ENCODE data around the gene PPEF1. TPM values are rescaled to one million over a fixed set of nuclear protein-coding genes. Genes with fewer than 3 reads are reported as not detected.

The PPEF1 gene
- total and polyA plus RNA-seq, 7 experiments from 2014 or later, result 0.12 to 0.72 (median 0.59) TPM; not detected in 3

DNA sequence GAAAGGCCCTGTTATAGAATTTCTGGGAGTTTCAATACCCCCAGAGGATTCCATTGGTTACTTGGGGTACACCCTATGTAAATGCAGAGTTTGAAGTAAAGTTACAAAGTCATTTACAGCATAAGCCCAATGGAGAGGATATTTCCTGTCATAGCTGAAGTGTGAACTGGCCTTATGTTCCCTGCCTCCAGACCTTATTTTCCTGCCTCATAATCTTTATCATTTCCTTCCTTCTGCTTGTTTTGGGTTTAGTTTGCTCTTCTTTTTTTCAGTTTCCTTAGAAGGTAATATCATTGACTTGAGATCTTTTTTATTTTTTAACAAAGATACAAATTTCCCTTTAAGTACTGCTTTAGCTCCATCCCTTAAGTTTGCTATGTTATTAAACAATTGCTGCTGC is 85.4 kb downstream of the PPEF1 start:
- DNase-seq, result no peak
- Mint-ChIP-seq H3K27me3 (no peaks in the 10 kb centered on the region), H3K4me3 (no peak overlapping the region), H3K4me1 (peaks cover 0 to 4% (median 0%) of the 10 kb centered on the region in 7 donors), H3K9me3 (peaks cover 0 to 6% (median 0%) of the 10 kb centered on the region in 11 donors), H3K36me3 (no peaks in the 10 kb centered on the region), H3K27ac (no peak overlapping the region)
- ChIA-PET POLR2A (no interaction called here), CTCF (no interaction called here)
- ATAC-seq, result no peak
- H3K27ac ChIP-seq (ENCODE audit: low read depth, low read length), result no peak overlapping the region
- H3K27me3 ChIP-seq (ENCODE audit: control insufficient read depth in 2 of 2, insufficient read depth in 2 of 2, low read length in 2 of 2), result no peaks in the 10 kb centered on the region
- intact Hi-C loops (cut with micrococcal nuclease), result no loop called here
- no peaks in the 10 kb centered on the region for H3K4me1 ChIP-seq (ENCODE audit: control insufficient read depth in 2 of 2, insufficient read depth in 2 of 2, low read length in 2 of 2)
- H3K36me3 ChIP-seq (ENCODE audit: control insufficient read depth in 2 of 3, insufficient read depth in 3 of 3, low read length in 3 of 3), result no peaks in the 10 kb centered on the region
- H3K4me3 ChIP-seq (ENCODE audit: low read length), result no peak overlapping the region
- no peaks in the 10 kb centered on the region for H3K9me3 ChIP-seq (ENCODE audit: control insufficient read depth in 2 of 3, low read length in 3 of 3)

DNA sequence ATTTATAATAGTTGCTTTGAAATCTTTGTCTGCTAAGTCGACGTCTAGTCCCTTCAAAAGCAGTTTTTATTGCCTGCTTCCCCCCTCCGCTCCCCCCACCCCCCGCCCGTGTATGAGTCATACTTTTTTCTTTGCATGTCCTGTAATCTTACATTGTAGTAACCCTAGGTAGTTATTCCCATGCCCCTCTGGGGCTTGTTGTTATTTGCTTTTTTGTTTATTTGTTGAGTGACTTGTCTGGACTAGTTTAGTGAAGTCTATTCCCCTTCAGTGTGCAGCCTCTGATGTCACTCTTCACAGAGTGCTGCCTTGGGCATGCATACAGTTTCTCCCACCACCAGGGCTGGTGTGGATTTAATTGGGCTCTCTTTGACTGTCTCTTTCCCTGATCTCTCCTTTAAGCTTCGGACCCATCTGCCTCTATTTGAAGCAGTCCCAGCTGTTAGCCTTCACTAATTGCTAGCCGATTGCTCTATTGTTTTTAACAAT is 86.2 kb downstream of the PPEF1 start:
- ATAC-seq, result no peak
- Mint-ChIP-seq H3K4me3 (no peak overlapping the region), H3K36me3 (no peaks in the 10 kb centered on the region), H3K27me3 (no peaks in the 10 kb centered on the region), H3K27ac (no peak overlapping the region), H3K4me1 (peaks cover 0 to 4% (median 0%) of the 10 kb centered on the region in 7 donors), H3K9me3 (peaks cover 0 to 6% (median 0%) of the 10 kb centered on the region in 11 donors)
- H3K36me3 ChIP-seq (ENCODE audit: control insufficient read depth in 2 of 3, insufficient read depth in 3 of 3, low read length in 3 of 3), result no peaks in the 10 kb centered on the region
- POLR2A ChIA-PET, result no interaction called here
- H3K27ac ChIP-seq (ENCODE audit: low read depth, low read length), result no peak overlapping the region
- intact Hi-C loops (cut with micrococcal nuclease), result no loop called here
- CTCF ChIA-PET, result no interaction called here
- H3K4me1 ChIP-seq (ENCODE audit: control insufficient read depth in 2 of 2, insufficient read depth in 2 of 2, low read length in 2 of 2), result no peaks in the 10 kb centered on the region
- H3K4me3 ChIP-seq (ENCODE audit: low read length), result no peak overlapping the region
- no peaks in the 10 kb centered on the region for H3K9me3 ChIP-seq (ENCODE audit: control insufficient read depth in 2 of 3, low read length in 3 of 3)
- H3K27me3 ChIP-seq (ENCODE audit: control insufficient read depth in 2 of 2, insufficient read depth in 2 of 2, low read length in 2 of 2), result no peaks in the 10 kb centered on the region
- no peak for DNase-seq

DNA sequence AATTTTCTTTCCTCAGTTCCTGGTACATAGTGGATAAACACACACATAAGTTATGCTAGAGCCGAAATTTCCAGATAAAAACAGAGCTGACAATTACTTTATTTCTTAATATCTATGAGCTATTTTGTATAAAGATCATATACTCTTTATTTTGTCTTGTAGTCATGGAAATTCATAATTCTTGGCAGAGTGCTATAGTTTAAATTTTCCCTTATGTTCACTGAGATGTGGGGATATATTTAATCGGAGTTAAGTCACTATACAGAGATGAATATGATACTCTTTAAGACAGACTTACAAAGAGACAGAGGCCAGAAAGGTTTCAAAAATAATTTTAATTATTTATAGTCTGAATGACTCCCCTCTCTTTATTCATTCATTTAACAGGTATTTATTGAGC is 89.7 kb downstream of the PPEF1 start:
- H3K4me1 ChIP-seq (ENCODE audit: control insufficient read depth in 2 of 2, insufficient read depth in 2 of 2, low read length in 2 of 2), result no peaks in the 10 kb centered on the region
- H3K9me3 ChIP-seq (ENCODE audit: control insufficient read depth in 2 of 3, low read length in 3 of 3), result no peaks in the 10 kb centered on the region
- H3K4me3 Mint-ChIP-seq, result no peak overlapping the region
- H3K9me3 Mint-ChIP-seq, result peaks cover 0 to 2% (median 0%) of the 10 kb centered on the region in 11 donors
- H3K27ac Mint-ChIP-seq, result no peak overlapping the region
- POLR2A ChIA-PET, result no interaction called here
- H3K36me3 ChIP-seq (ENCODE audit: control insufficient read depth in 2 of 3, insufficient read depth in 3 of 3, low read length in 3 of 3), result no peaks in the 10 kb centered on the region
- DNase-seq (no peak), ATAC-seq (no peak)
- intact Hi-C loops (cut with micrococcal nuclease), result no loop called here
- no peak overlapping the region for H3K4me3 ChIP-seq (ENCODE audit: low read length)
- CTCF ChIA-PET, result no interaction called here
- peaks cover 0 to 4% (median 0%) of the 10 kb centered on the region in 7 donors for H3K4me1 Mint-ChIP-seq
- H3K27ac ChIP-seq (ENCODE audit: low read depth, low read length), result no peak overlapping the region
- H3K27me3 ChIP-seq (ENCODE audit: control insufficient read depth in 2 of 2, insufficient read depth in 2 of 2, low read length in 2 of 2), result no peaks in the 10 kb centered on the region
- no peaks in the 10 kb centered on the region for H3K27me3 Mint-ChIP-seq
- no peaks in the 10 kb centered on the region for H3K36me3 Mint-ChIP-seq

- H3K36me3 ChIP-seq (ENCODE audit: control insufficient read depth in 2 of 3, insufficient read depth in 3 of 3, low read length in 3 of 3), result no peaks in the 10 kb centered on the region
- ChIA-PET CTCF (no interaction called here), POLR2A (no interaction called here)
- no peak overlapping the region for H3K27ac ChIP-seq (ENCODE audit: low read depth, low read length)
- Mint-ChIP-seq H3K36me3 (no peaks in the 10 kb centered on the region), H3K27ac (no peak overlapping the region), H3K9me3 (peaks cover 0 to 2% (median 0%) of the 10 kb centered on the region in 11 donors), H3K4me3 (no peak overlapping the region), H3K27me3 (no peaks in the 10 kb centered on the region), H3K4me1 (no peaks in the 10 kb centered on the region)
- no peaks in the 10 kb centered on the region for H3K27me3 ChIP-seq (ENCODE audit: control insufficient read depth in 2 of 2, insufficient read depth in 2 of 2, low read length in 2 of 2)
- intact Hi-C loops (cut with micrococcal nuclease), result no loop called here
- ATAC-seq (no peak), DNase-seq (no peak)
- no peaks in the 10 kb centered on the region for H3K9me3 ChIP-seq (ENCODE audit: control insufficient read depth in 2 of 3, low read length in 3 of 3)
- H3K4me3 ChIP-seq (ENCODE audit: low read length), result no peak overlapping the region
- H3K4me1 ChIP-seq (ENCODE audit: control insufficient read depth in 2 of 2, insufficient read depth in 2 of 2, low read length in 2 of 2), result no peaks in the 10 kb centered on the region
Measured at GRCh38 chrX:18799911-18800310, 92.5 kb downstream of the PPEF1 start.

- H3K4me3 Mint-ChIP-seq, result no peak overlapping the region
Measured at GRCh38 chrX:18809641-18810040, 102.2 kb downstream of the PPEF1 start.

GRCh38 chrX:18810416-18810815 is 103.0 kb downstream of the PPEF1 start:
- Histone ChIP-seq H3K36me3 (ENCODE audit: control insufficient read depth in 2 of 3, insufficient read depth in 3 of 3, low read length in 3 of 3) (no peaks in the 10 kb centered on the region), H3K4me3 (ENCODE audit: low read length) (no peak overlapping the region), H3K27ac (ENCODE audit: low read depth, low read length) (no peak overlapping the region), H3K27me3 (ENCODE audit: control insufficient read depth in 2 of 2, insufficient read depth in 2 of 2, low read length in 2 of 2) (no peaks in the 10 kb centered on the region), H3K9me3 (ENCODE audit: control insufficient read depth in 2 of 3, low read length in 3 of 3) (no peaks in the 10 kb centered on the region), H3K4me1 (ENCODE audit: control insufficient read depth in 2 of 2, insufficient read depth in 2 of 2, low read length in 2 of 2) (no peaks in the 10 kb centered on the region)
- ATAC-seq (no peak), DNase-seq (no peak)
- ChIA-PET POLR2A (no interaction called here), CTCF (no interaction called here)
- peaks cover 0 to 3% (median 0%) of the 10 kb centered on the region in 11 donors for H3K9me3 Mint-ChIP-seq
- H3K27ac Mint-ChIP-seq, result no peak overlapping the region
- no peaks in the 10 kb centered on the region for H3K27me3 Mint-ChIP-seq
- intact Hi-C loops (cut with micrococcal nuclease), result no loop called here
- no peaks in the 10 kb centered on the region for H3K4me1 Mint-ChIP-seq
- H3K4me3 Mint-ChIP-seq, result no peak overlapping the region
- peaks cover 0 to 3% (median 0%) of the 10 kb centered on the region in 5 donors for H3K36me3 Mint-ChIP-seq

More at GRCh38 chrX:18809641-18810040, 102.2 kb downstream of the PPEF1 start:
- no peaks in the 10 kb centered on the region for H3K9me3 ChIP-seq (ENCODE audit: control insufficient read depth in 2 of 3, low read length in 3 of 3)
- H3K27me3 ChIP-seq (ENCODE audit: control insufficient read depth in 2 of 2, insufficient read depth in 2 of 2, low read length in 2 of 2), result no peaks in the 10 kb centered on the region
- ATAC-seq (no peak), DNase-seq (no peak)
- peaks cover 0 to 2% (median 0%) of the 10 kb centered on the region in 11 donors for H3K9me3 Mint-ChIP-seq
- POLR2A ChIA-PET, result no interaction called here
- H3K4me1 Mint-ChIP-seq, result no peaks in the 10 kb centered on the region
- no peak overlapping the region for H3K27ac ChIP-seq (ENCODE audit: low read depth, low read length)
- H3K27me3 Mint-ChIP-seq, result no peaks in the 10 kb centered on the region
- no peaks in the 10 kb centered on the region for H3K36me3 ChIP-seq (ENCODE audit: control insufficient read depth in 2 of 3, insufficient read depth in 3 of 3, low read length in 3 of 3)
- CTCF ChIA-PET, result no interaction called here
- H3K36me3 Mint-ChIP-seq, result no peaks in the 10 kb centered on the region
- H3K4me1 ChIP-seq (ENCODE audit: control insufficient read depth in 2 of 2, insufficient read depth in 2 of 2, low read length in 2 of 2), result no peaks in the 10 kb centered on the region
- H3K4me3 ChIP-seq (ENCODE audit: low read length), result no peak overlapping the region
- intact Hi-C loops (cut with micrococcal nuclease), result no loop called here
- H3K27ac Mint-ChIP-seq, result no peak overlapping the region

GRCh38 chrX:18825375-18825774 is 117.9 kb downstream of the PPEF1 start:
- Histone ChIP-seq H3K36me3 (ENCODE audit: control insufficient read depth in 2 of 3, insufficient read depth in 3 of 3, low read length in 3 of 3) (no peaks in the 10 kb centered on the region), H3K4me3 (ENCODE audit: low read length) (no peak overlapping the region), H3K9me3 (ENCODE audit: control insufficient read depth in 2 of 3, low read length in 3 of 3) (no peaks in the 10 kb centered on the region), H3K27me3 (ENCODE audit: control insufficient read depth in 2 of 2, insufficient read depth in 2 of 2, low read length in 2 of 2) (no peaks in the 10 kb centered on the region), H3K27ac (ENCODE audit: low read depth, low read length) (no peak overlapping the region), H3K4me1 (ENCODE audit: control insufficient read depth in 2 of 2, insufficient read depth in 2 of 2, low read length in 2 of 2) (no peaks in the 10 kb centered on the region)
- ChIA-PET POLR2A (no interaction called here), CTCF (no interaction called here)
- H3K27ac Mint-ChIP-seq, result no peak overlapping the region
- H3K4me3 Mint-ChIP-seq, result no peak overlapping the region
- DNase-seq (no peak), ATAC-seq (no peak)
- peaks cover 0 to 7% (median 0%) of the 10 kb centered on the region in 11 donors for H3K9me3 Mint-ChIP-seq
- intact Hi-C loops (cut with micrococcal nuclease), result no loop called here
- no peaks in the 10 kb centered on the region for H3K36me3 Mint-ChIP-seq
- peaks cover 0 to 3% (median 0%) of the 10 kb centered on the region in 7 donors for H3K4me1 Mint-ChIP-seq
- H3K27me3 Mint-ChIP-seq, result no peaks in the 10 kb centered on the region
